Ishikawa (cell line): ENCODE measurements around the gene TANC2.

Experiments used
- TAF1 ChIP-seq: IDR thresholded peaks from 2 replicates; pipeline ENCODE4 v1.6.1; 2012; ENCODE audit warnings: low read depth, mild to moderate bottlenecking
- USF1 ChIP-seq: IDR thresholded peaks from 2 replicates; pipeline ENCODE4 v1.6.1; 2012
- ZBTB7A ChIP-seq: IDR thresholded peaks from 2 replicates; pipeline ENCODE4 v1.6.1; 2012; ENCODE audit warnings: low read depth

GRCh38 chr17:62949036-62949435 is 17.0 kb upstream of the TANC2 start:
- TF ChIP-seq ZBTB7A (no peak), USF1 (no peak), TAF1 (no peak)
